Measurements from ENCODE around the gene CRIM1.

Gene CRIM1

GRCh38 chr2:36589230-36589630 lies 233.7 kb downstream of the CRIM1 start:
- TF ChIP-seq ESRRG (CRISPR knock-in tag; IDR thresholded peaks at IDR 0.05): no peak
- ATAC-seq: no peak

DNA sequence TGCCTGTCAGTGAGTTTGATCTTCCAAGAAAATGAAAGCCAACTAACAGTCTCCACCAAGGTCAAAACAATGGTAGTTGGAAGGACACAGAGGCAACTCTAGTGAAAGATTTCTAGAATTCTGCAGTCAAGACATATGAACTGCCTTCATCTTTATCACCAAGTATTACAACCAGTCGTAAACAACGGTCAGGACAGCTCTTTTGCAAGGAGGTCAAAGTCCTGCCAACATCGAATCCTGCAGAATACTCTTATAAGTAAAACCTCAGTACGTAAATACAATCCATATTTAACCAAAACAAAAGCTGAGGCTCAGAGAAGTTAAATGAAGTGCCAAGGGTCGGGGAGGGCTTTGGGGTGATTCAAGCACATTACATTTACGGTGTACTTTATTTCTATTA lies 239.3 kb downstream of the CRIM1 start:
- no peak for ATAC-seq
- no peak for TF ChIP-seq PPARA (CRISPR knock-in tag; IDR thresholded peaks at IDR 0.05; ENCODE audit: borderline replicate concordance)
- no peak for TF ChIP-seq BACH2 (CRISPR knock-in tag; IDR thresholded peaks at IDR 0.05; ENCODE audit: borderline replicate concordance)
- TF ChIP-seq ZNF70 (CRISPR knock-in tag; IDR thresholded peaks at IDR 0.05): no peak
- TF ChIP-seq ARNTL (CRISPR knock-in tag; IDR thresholded peaks at IDR 0.05; ENCODE audit: borderline replicate concordance, low read depth): no peak
- TF ChIP-seq, protein P1, sequence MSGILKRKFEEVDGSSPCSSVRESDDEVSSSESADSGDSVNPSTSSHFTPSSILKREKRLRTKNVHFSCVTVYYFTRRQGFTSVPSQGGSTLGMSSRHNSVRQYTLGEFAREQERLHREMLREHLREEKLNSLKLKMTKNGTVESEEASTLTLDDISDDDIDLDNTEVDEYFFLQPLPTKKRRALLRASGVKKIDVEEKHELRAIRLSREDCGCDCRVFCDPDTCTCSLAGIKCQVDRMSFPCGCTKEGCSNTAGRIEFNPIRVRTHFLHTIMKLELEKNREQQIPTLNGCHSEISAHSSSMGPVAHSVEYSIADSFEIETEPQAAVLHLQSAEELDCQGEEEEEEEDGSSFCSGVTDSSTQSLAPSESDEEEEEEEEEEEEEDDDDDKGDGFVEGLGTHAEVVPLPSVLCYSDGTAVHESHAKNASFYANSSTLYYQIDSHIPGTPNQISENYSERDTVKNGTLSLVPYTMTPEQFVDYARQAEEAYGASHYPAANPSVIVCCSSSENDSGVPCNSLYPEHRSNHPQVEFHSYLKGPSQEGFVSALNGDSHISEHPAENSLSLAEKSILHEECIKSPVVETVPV (CRISPR knock-in tag; IDR thresholded peaks at IDR 0.05): no peak
- no peak for TF ChIP-seq ZC3H10 (CRISPR knock-in tag; IDR thresholded peaks at IDR 0.05)
- TF ChIP-seq TCF4 (CRISPR knock-in tag; IDR thresholded peaks at IDR 0.05; ENCODE audit: borderline replicate concordance): no peak
- TF ChIP-seq ISL1 (CRISPR knock-in tag; IDR thresholded peaks at IDR 0.05): no peak

GRCh38 chr2:36596397-36596796 lies 240.8 kb downstream of the CRIM1 start:
- no peak for ATAC-seq
- TF ChIP-seq TOX (CRISPR knock-in tag; IDR thresholded peaks at IDR 0.05; ENCODE audit: borderline replicate concordance) (no peak), ARNTL (CRISPR knock-in tag; IDR thresholded peaks at IDR 0.05; ENCODE audit: borderline replicate concordance, low read depth) (no peak), ZFP3 (CRISPR knock-in tag; IDR thresholded peaks at IDR 0.05) (no peak), RARB (CRISPR knock-in tag; IDR thresholded peaks at IDR 0.05) (no peak)

DNA sequence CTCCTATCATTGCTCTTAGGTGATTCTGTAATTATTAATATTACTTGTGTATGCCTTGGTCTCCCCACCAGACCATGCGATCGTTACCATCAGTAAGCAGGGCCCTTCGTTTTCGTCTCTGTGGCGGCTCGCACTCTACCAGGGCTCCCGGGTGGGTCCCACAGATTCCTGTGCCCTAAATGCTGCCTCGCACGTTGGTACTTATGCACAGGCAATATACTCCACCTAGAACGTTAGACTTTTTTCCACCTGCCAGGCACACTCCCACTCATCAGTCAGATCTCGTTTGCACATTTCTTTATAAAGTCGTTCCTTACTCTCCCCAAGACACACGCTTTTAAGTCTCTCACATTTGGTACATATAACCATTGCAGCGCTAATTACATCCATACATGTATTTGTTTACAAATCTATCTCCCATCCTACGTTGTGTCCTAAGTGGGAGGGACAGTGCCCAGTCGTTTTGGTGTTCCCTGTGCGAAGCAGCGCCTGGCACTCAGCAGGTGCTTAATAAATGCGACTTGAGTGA lies 241.5 kb downstream of the CRIM1 start:
- TF ChIP-seq, protein P2, sequence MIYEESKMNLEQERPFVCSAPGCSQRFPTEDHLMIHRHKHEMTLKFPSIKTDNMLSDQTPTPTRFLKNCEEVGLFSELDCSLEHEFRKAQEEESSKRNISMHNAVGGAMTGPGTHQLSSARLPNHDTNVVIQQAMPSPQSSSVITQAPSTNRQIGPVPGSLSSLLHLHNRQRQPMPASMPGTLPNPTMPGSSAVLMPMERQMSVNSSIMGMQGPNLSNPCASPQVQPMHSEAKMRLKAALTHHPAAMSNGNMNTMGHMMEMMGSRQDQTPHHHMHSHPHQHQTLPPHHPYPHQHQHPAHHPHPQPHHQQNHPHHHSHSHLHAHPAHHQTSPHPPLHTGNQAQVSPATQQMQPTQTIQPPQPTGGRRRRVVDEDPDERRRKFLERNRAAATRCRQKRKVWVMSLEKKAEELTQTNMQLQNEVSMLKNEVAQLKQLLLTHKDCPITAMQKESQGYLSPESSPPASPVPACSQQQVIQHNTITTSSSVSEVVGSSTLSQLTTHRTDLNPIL (CRISPR knock-in tag; IDR thresholded peaks at IDR 0.05; ENCODE audit: low read depth): no peak
- TF ChIP-seq ZFP3 (CRISPR knock-in tag; IDR thresholded peaks at IDR 0.05) (no peak), RARB (CRISPR knock-in tag; IDR thresholded peaks at IDR 0.05) (no peak), TOX (CRISPR knock-in tag; IDR thresholded peaks at IDR 0.05; ENCODE audit: borderline replicate concordance) (no peak), GLIS3 (CRISPR knock-in tag; IDR thresholded peaks at IDR 0.05) (no peak), ZNF70 (CRISPR knock-in tag; IDR thresholded peaks at IDR 0.05) (no peak), ZNF8 (CRISPR knock-in tag; IDR thresholded peaks at IDR 0.05) (no peak), ISL1 (CRISPR knock-in tag; IDR thresholded peaks at IDR 0.05) (no peak), PPARA (CRISPR knock-in tag; IDR thresholded peaks at IDR 0.05; ENCODE audit: borderline replicate concordance) (no peak)
- ATAC-seq: peak; percentile 3; the same call in 2 of the 3 replicates

DNA sequence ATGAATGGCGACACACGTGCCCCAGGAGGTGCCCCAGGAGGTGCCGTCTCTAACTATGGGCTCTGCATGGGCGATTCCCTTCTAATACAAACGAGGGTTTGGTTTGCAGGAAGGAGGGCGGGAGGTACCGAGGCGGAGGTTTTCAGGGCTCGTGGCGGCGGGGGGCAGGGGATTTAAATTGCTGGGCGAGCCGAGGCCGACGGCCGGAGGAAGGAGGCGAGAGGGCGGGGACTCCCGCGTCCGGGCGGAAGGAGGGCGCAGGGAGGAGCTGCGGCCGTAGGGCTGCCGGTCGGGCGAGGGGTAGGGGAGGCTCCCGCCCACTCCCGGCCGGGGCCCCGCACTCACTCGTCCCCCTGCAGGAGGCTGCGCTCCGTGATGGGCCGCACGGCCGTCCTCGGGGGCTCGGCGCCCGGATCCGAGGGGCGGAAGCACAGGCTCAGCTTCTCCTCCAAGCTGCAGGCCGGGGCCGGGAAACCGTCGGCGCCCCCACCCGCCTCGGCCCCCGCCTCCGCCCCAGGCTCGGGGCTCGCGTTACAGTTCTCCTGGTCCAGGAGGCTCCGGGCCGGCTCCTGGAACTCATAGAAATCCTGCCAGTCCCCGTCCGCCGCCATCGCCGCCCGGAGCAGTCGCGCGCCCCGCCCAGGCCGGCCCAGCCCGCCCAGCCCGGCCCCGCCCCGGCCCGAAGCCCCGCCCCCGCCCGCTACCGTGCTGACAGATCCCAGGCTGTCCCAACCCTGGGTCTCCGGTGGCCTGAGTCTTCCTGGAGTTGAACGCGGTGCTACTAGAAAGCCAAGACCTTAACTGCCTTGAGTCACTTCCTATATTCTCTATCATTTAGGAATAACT lies 242.2 kb downstream of the CRIM1 start, which contains the start of gene FEZ2:
FEZ2 (minus strand) TSS at position 637 of the 846 bp plus-strand sequence; CDS start at position 611, 26 bp downstream.
- peak; percentile 99 for ATAC-seq
- TF ChIP-seq GLIS3 (CRISPR knock-in tag; IDR thresholded peaks at IDR 0.05) (peak; percentile 65; the same call in 1 of the 2 replicates), BACH2 (CRISPR knock-in tag; IDR thresholded peaks at IDR 0.05; ENCODE audit: borderline replicate concordance) (no peak), SNAI2 (CRISPR knock-in tag; IDR thresholded peaks at IDR 0.05) (no peak), ZNF70 (CRISPR knock-in tag; IDR thresholded peaks at IDR 0.05) (peak; percentile 90), ISL1 (CRISPR knock-in tag; IDR thresholded peaks at IDR 0.05) (no peak), ZNF8 (CRISPR knock-in tag; IDR thresholded peaks at IDR 0.05) (no peak), OSR1 (CRISPR knock-in tag; IDR thresholded peaks at IDR 0.05) (no peak), ESRRG (CRISPR knock-in tag; IDR thresholded peaks at IDR 0.05) (no peak), ZNF565 (CRISPR knock-in tag; conservative IDR thresholded peaks at IDR 0.05; ENCODE audit: low read depth) (no peak), ARNTL (CRISPR knock-in tag; IDR thresholded peaks at IDR 0.05; ENCODE audit: borderline replicate concordance, low read depth) (no peak), CSDC2 (CRISPR knock-in tag; IDR thresholded peaks at IDR 0.05) (no peak)
- TF ChIP-seq, protein P2 (CRISPR knock-in tag; IDR thresholded peaks at IDR 0.05; ENCODE audit: low read depth): no peak
